ENCODE measurements around the gene PIK3R6.
"Not testable (repeated sequence)": the region's sequence is repeated elsewhere in the genome, so short reads cannot be mapped to it uniquely, and the experiment has no call there.

PIK3R6 gene

GRCh38 chr17:8823279-8823678 is 44.2 kb downstream of the PIK3R6 start:
- no peak for DNase-seq

DNA sequence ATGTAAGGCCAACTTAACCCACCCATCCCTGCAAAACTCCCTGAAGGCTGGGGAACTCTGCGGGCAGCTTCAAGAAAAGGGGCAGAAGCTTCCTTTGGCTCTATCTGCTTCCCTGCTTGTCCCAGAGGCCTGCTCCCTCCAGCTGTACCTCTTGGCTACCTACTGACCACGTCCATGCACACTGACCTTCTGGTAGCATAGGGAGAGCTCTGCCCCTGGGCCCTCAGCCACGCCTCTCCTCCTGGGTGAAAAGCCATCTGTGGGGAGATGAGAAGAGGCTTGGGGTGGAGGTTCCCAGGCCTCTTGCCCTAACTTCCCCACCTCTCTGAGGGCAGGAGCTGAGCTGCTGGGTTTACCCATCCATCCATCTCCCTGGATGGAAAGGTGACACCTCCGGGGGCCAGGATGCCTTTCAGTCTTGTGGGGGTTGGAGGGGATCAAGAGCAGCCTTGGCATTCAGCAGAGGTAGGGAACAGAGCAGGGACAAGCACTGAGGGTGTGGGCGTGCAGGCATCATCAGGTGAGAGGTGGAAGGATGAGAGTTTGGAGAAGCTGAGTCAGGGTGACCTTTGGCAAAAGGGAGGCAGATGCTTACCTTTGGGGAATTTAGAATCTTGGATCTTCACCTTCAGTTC is 45.0 kb downstream of the PIK3R6 start:
- no peak for DNase-seq

DNA sequence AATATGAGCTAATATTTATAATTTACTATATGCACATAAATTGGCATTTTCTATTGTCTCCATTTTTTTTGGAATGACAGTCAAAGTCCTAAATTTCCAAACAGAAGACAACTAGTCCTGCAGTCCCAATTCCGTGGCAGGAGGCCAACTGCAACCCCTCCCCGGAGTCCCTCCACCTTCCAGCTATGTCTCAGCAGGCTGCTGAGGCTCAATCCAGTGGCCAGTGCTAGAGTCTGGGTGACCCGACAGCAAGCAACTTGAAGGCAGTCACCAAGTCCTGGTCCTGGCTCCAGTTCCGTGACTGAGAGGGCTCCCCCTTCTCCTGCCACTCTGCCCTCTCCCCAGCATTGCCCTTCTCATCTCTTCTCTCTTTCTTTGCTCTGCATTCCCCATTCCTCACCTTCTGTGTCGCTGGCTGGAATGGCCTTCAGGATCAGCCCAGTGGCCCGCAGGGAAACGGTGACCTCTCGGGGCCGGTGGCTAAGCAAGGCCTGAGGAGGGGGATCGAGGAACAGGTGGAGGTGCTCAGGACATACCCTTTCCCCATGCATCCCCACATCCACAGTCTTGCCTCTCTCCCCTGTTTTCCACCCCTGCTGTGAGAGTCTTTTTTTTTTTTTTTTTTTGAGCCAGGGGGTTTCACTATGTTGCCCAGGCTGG is 45.9 kb downstream of the PIK3R6 start:
- DNase-seq = no peak

DNA sequence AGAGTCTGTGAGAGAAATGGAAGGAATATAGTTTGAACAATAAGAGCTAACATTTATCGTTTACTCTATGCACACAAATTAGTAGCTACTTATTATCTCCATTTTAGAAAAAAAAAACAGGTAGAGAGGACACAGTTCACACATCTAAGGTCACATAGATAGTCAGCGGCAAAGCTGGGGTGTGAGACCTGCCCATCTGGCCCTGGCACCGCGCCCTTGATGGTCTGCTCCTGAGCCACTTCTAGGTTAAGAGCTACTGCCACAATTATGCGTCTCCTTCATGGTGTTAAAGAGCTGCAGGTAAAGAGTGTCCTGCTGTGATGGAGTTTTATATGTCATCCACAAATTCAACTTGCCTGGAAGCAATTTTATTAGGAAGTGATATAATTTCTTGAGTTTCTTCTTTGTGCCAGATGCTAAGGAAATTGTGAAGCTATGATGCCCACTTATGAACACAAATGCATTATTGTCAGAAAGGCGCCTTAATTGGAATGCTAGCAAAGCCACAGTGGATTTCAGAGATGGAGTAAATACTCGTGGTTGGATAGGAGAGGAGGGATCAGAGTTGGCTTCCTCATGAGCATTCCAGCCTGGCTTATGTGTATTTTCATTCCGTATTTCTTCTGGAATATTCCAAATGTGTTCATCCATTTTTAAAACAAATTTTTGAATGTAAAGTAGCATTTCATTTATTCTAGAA is 47.0 kb downstream of the PIK3R6 start:
- DNase-seq = no peak

DNA sequence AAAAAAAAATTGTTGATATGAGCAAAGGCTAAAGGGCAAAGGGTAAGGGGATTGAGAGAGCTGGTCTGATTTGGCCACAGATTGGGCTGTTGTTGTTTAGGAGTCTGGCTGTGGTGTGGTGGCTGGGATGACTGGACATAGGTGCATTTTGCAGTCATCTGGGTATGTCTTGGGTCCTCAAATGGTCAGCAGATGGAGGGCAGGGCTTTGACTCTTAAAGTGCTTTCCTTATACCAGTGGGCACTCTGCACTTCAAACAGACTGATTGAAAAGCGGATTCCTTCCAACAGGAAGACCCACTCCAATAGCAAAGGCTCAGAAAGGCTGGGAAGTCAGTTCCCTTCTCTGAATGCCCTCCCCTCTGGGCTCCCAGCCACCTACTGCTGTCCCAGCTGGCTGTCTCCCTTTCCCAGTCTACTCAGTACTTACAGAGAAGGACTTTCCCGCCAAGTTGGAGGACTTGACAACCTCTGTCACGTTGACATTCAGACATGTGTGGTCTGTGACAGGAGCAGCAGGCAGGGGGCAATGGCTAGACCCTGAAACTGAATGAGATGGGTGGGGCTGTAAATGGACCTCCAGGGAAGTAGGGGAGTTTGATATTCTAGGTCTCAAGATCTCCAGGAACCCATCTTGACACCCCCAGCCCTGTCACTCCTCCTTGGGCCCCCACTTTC is 48.7 kb downstream of the PIK3R6 start:
- DNase-seq = no peak

GRCh38 chr17:8818047-8818446 is 49.4 kb downstream of the PIK3R6 start:
- DNase-seq = no peak

- DNase-seq = peak in 1 of 5 donors; percentile 56
Measured at GRCh38 chr17:8806926-8807550, 60.4 kb downstream of the PIK3R6 start.

- no peak for DNase-seq
Measured at GRCh38 chr17:8806253-8806925, 61.1 kb downstream of the PIK3R6 start.

DNA sequence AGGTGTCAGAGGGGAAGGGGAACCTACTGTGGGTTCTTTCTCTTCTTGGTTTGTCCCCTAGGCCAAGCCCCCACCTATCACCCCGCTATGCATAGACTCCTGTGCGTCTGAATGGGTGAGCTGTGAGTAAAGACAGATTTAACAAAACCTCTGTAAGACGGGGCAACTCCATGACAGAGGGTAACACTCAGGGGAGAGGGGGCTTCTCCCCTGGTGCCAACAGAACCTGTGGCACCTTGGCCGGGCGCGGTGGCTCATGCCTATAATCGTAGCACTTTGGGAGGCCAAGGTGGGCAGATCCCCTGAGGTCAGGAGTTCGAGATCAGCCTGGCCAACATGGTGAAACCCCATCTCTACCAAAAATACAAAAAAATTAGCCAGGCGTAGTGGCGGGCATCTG is 62.1 kb downstream of the PIK3R6 start:
- DNase-seq = not testable (repeated sequence)

- no peak for DNase-seq
Measured at GRCh38 chr17:8803531-8804420, 63.7 kb downstream of the PIK3R6 start.

GRCh38 chr17:8801135-8801840 is 66.2 kb downstream of the PIK3R6 start:
- DNase-seq = no peak

- no peak for DNase-seq
Measured at GRCh38 chr17:8800656-8801055, 66.8 kb downstream of the PIK3R6 start.

DNA sequence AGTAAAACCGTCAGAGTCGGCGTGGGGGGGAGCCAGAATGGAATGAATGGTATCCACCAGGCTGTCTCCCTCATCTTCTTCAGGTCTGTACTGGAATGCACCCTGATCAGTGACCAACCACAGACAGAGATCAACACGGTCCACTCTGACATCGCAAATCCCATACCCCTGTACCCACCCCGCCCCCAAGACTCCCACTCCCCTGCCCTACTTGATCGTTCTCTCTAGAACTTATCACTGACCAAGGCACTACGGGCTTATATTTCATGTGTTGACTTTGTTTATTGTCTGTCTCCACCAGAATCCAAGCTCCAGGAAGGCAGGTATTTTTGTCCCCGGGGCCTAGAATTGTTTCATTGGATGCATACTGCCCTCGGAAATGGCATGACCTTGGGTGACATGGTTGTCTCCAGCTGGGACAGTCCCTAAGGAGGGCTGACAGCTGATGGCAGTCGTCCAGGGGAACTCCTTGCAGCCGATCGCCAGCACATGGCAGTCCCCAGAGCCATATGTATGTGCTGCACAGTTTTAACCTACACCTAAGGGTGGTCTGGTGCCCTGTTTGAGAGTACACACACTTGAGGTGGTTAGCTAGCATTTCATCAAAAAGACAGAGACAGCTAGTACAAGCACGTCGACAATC is 67.8 kb downstream of the PIK3R6 start:
- no peak for DNase-seq

DNA sequence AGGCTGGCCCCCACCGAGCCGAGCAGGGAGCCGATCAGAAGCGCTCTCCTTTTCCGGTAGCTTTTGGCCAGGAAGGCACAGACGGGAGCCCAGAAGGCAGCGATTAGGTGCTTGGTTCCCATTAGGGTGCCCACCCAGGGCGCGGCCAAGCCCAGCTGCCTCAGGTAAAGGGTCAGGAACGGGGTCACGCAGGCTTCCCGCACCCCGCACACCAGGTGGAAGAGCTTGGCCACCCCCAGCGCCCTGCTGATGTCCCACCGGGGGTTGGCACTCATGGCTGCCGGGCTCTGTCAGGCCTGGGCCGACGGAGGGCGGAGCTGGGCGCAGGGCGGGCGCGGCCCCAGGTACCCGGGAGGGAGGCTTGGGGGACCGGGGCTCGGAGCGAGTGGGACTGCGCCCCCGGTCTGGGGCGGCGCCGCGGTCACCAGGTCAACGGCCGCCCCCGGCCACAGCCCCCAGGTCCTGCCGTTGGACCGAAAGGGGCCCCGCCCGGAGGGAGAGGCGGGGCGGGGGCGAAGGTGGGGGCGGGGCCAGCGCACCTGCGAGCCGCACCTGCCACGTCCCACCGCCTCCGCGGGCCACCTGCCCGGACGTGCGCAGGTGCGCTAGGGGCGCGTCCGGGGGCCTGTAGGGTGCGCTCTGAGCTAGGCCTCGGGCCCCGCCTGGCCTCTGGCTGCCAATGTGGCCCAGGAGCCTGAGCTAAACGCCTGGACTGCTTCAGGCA is 68.5 kb downstream of the PIK3R6 start, which contains the start of gene MFSD6L:
Gene MFSD6L (minus strand): TSS at position 520 of the 724 bp plus-strand sequence. CDS start 245 bp downstream, at position 275.
- DNase-seq = no peak

DNA sequence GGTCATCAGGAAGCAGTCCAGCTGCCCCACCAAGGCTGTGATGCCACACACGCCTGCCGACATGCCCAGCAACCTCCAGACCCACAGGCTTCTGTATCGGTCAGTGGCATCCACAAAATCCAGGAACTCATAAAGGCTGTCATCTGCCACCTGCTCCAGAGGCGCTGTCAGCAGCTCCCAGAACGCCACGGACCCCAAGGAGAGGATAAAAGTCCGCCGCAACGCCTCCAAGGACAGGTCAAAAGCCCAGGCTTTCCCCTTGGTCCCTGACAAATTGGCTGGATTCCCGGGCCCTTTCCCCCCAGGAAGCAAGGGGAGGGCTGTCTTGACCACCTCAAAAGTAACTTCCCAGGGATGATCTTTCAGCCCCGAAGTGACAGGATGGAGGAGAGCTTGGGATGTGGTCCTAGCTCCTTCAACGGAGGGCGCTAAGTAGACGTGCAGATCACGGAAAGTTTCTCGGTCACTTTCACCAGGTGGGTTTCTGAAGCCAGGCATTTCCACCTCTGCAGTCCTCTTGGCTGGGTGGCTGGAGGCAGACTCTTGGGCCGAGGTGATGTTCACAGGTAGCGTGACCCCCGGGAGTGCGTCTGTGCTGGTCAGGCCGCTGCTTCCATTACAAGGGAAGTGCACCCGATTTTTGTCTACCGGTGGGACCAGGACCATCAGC is 69.2 kb downstream of the PIK3R6 start:
- no peak for DNase-seq

- DNase-seq = no peak
Measured at GRCh38 chr17:8797621-8798175, 69.8 kb downstream of the PIK3R6 start.

- DNase-seq = no peak
Measured at GRCh38 chr17:8794636-8795035, 72.8 kb downstream of the PIK3R6 start.

DNA sequence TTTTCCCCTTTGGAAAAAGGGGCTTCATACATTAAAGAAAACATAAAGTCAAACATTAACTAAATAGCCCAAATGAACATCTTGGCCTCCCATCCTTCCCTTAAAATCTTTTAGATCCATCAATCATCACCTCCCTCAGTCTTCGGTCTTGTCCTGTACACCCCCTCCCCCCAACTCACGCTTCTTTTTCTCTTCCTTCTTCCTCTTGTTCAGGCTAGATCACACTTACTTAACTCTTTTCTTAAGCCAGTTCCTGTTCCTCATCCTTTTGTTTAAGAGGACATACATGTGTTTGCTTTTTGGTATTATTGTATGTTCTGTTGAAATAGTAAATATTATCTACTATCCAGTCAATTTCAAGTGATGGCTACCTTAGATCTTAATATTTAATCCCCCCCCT is 73.8 kb downstream of the PIK3R6 start:
- no peak for DNase-seq
